ENCODE data around the gene GFRA1. TPM values are rescaled to one million over a fixed set of nuclear protein-coding genes. Genes with fewer than 3 reads are reported as not detected.

Gene GFRA1
- total and polyA plus RNA-seq, 2 donors (not counting 3 experiments of a cell fraction or from before 2014, with no cell fraction given), result 0.22 to 0.88 TPM

DNA sequence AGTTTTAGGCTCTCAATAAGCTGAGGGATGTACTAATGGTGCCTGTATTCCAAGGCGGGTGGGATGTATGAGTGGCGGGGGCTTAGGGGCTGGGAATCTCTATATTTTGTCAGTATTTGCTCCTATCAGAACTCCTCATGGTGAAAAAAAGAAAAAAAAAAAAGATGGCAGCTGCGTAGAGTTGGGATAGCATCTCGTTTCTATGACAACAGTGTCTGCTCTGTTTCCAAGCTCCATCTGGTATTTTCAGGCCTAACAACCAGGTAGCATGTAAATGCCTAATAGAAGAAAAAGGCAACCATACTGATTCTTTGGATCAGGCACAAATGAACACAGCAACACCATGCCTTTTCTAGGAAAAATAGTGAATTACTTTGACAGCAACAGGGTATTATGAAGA lies 39.5 kb upstream of the GFRA1 start:
- no TSS peak for BruUV-seq (replicated peaks)
- no peak overlapping the region for H2AFZ ChIP-seq (ENCODE audit: low read depth, low read length)
- ChIA-PET POLR2A (no interaction called here), CTCF (no interaction called here)
- no peaks in the 10 kb centered on the region for H4K20me1 ChIP-seq (replicated peaks; ENCODE audit: control insufficient read depth, extremely low read depth, insufficient read depth, low read length)
- H3K4me3 ChIP-seq (replicated peaks in 1 of 3; ENCODE audit: insufficient read depth in 1 of 3, low read depth in 1 of 3, low read length in 3 of 3), result no peak overlapping the region
- H3K4me2 ChIP-seq (ENCODE audit: insufficient read depth, low read length), result no peak overlapping the region
- no peaks in the 10 kb centered on the region for H3K9me3 ChIP-seq (replicated peaks; ENCODE audit: control insufficient read depth, insufficient read depth, low read length)
- no peak overlapping the region for H3K9ac ChIP-seq (replicated peaks; ENCODE audit: extremely low read depth, insufficient read depth, low read length)
- no peaks in the 10 kb centered on the region for H3K27me3 ChIP-seq (ENCODE audit: control insufficient read depth in 2 of 2, insufficient read depth in 2 of 2, low read length in 2 of 2)
- intact Hi-C loops (cut with micrococcal nuclease), result no loop called here
- TF ChIP-seq POLR2A (IDR thresholded peaks at IDR 0.05; ENCODE audit: low read depth, low read length) (no peak), POLR2AphosphoS5 (IDR thresholded peaks at IDR 0.05; ENCODE audit: insufficient read depth, low read depth, low read length) (no peak), EZH2 (IDR thresholded peaks at IDR 0.05; ENCODE audit: borderline replicate concordance, low read depth, low read length, severe bottlenecking) (no peak), MYC (IDR thresholded peaks at IDR 0.05; ENCODE audit: low read depth, low read length) (no peak), FOS (IDR thresholded peaks at IDR 0.05; ENCODE audit: borderline replicate concordance, insufficient read depth, low read length) (no peak), JUN (IDR thresholded peaks at IDR 0.05; ENCODE audit: borderline replicate concordance, insufficient read depth, insufficient read length, low read depth) (no peak)
- TF ChIP-seq, protein P1, sequence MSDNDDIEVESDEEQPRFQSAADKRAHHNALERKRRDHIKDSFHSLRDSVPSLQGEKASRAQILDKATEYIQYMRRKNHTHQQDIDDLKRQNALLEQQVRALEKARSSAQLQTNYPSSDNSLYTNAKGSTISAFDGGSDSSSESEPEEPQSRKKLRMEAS (IDR thresholded peaks at IDR 0.05; ENCODE audit: insufficient read depth, insufficient read length), result no peak
- TF ChIP-seq, protein P2, sequence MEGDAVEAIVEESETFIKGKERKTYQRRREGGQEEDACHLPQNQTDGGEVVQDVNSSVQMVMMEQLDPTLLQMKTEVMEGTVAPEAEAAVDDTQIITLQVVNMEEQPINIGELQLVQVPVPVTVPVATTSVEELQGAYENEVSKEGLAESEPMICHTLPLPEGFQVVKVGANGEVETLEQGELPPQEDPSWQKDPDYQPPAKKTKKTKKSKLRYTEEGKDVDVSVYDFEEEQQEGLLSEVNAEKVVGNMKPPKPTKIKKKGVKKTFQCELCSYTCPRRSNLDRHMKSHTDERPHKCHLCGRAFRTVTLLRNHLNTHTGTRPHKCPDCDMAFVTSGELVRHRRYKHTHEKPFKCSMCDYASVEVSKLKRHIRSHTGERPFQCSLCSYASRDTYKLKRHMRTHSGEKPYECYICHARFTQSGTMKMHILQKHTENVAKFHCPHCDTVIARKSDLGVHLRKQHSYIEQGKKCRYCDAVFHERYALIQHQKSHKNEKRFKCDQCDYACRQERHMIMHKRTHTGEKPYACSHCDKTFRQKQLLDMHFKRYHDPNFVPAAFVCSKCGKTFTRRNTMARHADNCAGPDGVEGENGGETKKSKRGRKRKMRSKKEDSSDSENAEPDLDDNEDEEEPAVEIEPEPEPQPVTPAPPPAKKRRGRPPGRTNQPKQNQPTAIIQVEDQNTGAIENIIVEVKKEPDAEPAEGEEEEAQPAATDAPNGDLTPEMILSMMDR (IDR thresholded peaks at IDR 0.05; ENCODE audit: extremely low read depth in 1 of 2, insufficient read depth in 1 of 2, low read depth in 1 of 2, low read length in 2 of 2), result no peak
- DNase-seq (ENCODE audit: low read depth, low spot score) (no peak), FAIRE-seq (no peak)
- H3K9me1 ChIP-seq (replicated peaks; ENCODE audit: control insufficient read depth, extremely low read depth, insufficient read depth, low read length), result no peaks in the 10 kb centered on the region
- no peaks in the 10 kb centered on the region for H3K36me3 ChIP-seq (ENCODE audit: control insufficient read depth in 2 of 2, extremely low read depth in 1 of 2, insufficient read depth in 2 of 2, low read length in 2 of 2)
- no peaks in the 10 kb centered on the region for H3K79me2 ChIP-seq (ENCODE audit: control insufficient read depth, insufficient read depth, low read length)
- H3K4me1 ChIP-seq (ENCODE audit: control insufficient read depth, extremely low read depth, insufficient read depth, low read length), result no peaks in the 10 kb centered on the region
- dilution Hi-C loops (cut with MboI; ENCODE audit: extremely low pct_ligation_motif_present, low sequenced_read_pairs), result no loop called here
- no peak overlapping the region for H3K27ac ChIP-seq (ENCODE audit: insufficient read depth, low read depth, low read length)
